GM12864 (cell line): ENCODE results near the gene TMEM201.
A peak's percentile ranks its signal among the peaks of the same experiment; 100 is the strongest.
"Not testable (repeated sequence)": the region's sequence is repeated elsewhere in the genome, so short reads cannot be mapped to it uniquely, and the experiment has no call there.

Experiments used
- DNase-seq: peaks from one replicate; pipeline ENCODE4 v3.0.0-alpha.2; 2011; ENCODE audit warnings: low read depth
- H3K4me3 ChIP-seq: 2 replicates; pipeline ENCODE4 v1.5.1; 2011; ENCODE audit warnings: mild to moderate bottlenecking, low read depth, low read length, control low read depth
- CTCF ChIP-seq: IDR thresholded peaks from 2 replicates; pipeline ENCODE4 v1.5.1; 2011; ENCODE audit warnings: low read depth, mild to moderate bottlenecking, moderate library complexity, low read length, control low read depth, inconsistent platforms; ENCODE audit errors: missing control alignments

The TMEM201 gene

GRCh38 chr1:9561429-9561828 lies 27.3 kb upstream of the TMEM201 start:
- no peak for DNase-seq
- no peak for TF ChIP-seq CTCF
- H3K4me3 ChIP-seq, result no peak overlapping the region

DNA sequence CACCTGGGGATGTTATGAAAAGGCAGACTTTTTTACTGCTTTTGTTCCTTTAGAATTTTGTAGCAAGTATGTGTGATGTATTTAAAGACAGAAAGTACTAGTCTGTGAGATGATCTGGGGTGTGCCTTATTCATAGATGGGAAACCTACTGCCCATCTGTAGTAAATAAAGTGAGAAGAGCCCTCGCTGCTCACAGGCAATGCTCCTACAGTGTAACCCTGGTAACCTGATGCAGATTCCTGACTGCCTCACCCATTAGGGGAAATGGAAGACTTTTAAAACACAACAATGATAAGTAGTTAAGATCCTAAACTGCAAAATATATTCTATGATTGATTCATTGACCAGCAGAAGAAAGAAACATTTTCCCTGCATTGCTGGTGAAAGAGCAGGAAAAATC lies 19.4 kb upstream of the TMEM201 start:
- no peak for TF ChIP-seq CTCF

GRCh38 chr1:9570886-9571529 lies 17.7 kb upstream of the TMEM201 start:
- not testable (repeated sequence) for H3K4me3 ChIP-seq, DNase-seq

More for the DNA sequence above, 19.4 kb upstream of the TMEM201 start:
- no peak for DNase-seq
- no peak overlapping the region for H3K4me3 ChIP-seq

- no peak for DNase-seq
- no peak overlapping the region for H3K4me3 ChIP-seq
- TF ChIP-seq CTCF, result peak; percentile 56
Observed at GRCh38 chr1:9573723-9574122, 15.0 kb upstream of the TMEM201 start.

- DNase-seq, result no peak
- TF ChIP-seq CTCF, result no peak
- no peak overlapping the region for H3K4me3 ChIP-seq
Observed at GRCh38 chr1:9575486-9575885, 13.2 kb upstream of the TMEM201 start.

- no peak overlapping the region for H3K4me3 ChIP-seq
- TF ChIP-seq CTCF, result no peak
Observed at GRCh38 chr1:9576903-9577302, 11.8 kb upstream of the TMEM201 start.

DNA sequence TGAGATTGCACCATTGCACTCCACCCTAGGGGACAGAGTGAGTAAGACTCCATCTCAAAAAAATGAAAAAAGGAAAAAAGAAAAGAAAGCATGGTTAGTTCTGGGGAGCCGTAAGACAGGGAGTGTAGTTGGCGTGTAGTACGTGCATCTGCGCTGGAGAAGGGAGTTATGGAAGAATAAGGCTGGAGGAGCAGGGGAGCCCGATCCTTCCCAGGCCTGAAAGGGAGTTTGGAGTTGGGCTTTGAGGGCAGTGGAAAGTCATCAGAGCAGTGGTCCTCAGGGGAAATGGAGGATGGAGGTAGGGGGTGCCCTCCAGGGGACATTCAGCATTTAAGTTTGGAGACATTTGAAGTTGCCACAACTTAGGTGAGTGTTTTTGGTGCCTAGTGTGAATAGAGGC lies 11.3 kb upstream of the TMEM201 start:
- no peak for TF ChIP-seq CTCF
- DNase-seq, result no peak
- H3K4me3 ChIP-seq, result no peak overlapping the region

More at GRCh38 chr1:9576903-9577302, 11.8 kb upstream of the TMEM201 start:
- DNase-seq, result no peak
